ENCODE results near the gene MUC6. TPM values are rescaled to one million over a fixed set of nuclear protein-coding genes. Genes with fewer than 3 reads are reported as not detected.

Gene MUC6
- total RNA-seq, 4 donors from 2014 or later, result 0.43 to 3.5 TPM; not detected in 2

- no peak for DNase-seq
- H3K4me3 ChIP-seq, result no peak overlapping the region
- no peaks in the 10 kb centered on the region for H3K36me3 ChIP-seq
- no peak overlapping the region for H3K27ac ChIP-seq
- intact Hi-C loops (cut with DNase I; ENCODE audit: low total_unique reads), result no loop called here
- no peaks in the 10 kb centered on the region for H3K4me1 ChIP-seq
- TF ChIP-seq, protein P1, sequence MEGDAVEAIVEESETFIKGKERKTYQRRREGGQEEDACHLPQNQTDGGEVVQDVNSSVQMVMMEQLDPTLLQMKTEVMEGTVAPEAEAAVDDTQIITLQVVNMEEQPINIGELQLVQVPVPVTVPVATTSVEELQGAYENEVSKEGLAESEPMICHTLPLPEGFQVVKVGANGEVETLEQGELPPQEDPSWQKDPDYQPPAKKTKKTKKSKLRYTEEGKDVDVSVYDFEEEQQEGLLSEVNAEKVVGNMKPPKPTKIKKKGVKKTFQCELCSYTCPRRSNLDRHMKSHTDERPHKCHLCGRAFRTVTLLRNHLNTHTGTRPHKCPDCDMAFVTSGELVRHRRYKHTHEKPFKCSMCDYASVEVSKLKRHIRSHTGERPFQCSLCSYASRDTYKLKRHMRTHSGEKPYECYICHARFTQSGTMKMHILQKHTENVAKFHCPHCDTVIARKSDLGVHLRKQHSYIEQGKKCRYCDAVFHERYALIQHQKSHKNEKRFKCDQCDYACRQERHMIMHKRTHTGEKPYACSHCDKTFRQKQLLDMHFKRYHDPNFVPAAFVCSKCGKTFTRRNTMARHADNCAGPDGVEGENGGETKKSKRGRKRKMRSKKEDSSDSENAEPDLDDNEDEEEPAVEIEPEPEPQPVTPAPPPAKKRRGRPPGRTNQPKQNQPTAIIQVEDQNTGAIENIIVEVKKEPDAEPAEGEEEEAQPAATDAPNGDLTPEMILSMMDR (IDR thresholded peaks at IDR 0.05), result no peak
- TF ChIP-seq POLR2A (IDR thresholded peaks at IDR 0.05), result no peak
- no peaks in the 10 kb centered on the region for H3K27me3 ChIP-seq
- H3K9me3 ChIP-seq, result no peaks in the 10 kb centered on the region
These were observed 12.5 kb downstream of the MUC6 start for GRCh38 chr11:1023811-1024596.

- no peak for DNase-seq
- intact Hi-C loops (cut with DNase I; ENCODE audit: low total_unique reads), result no loop called here
- Histone ChIP-seq H3K27me3 (no peaks in the 10 kb centered on the region), H3K27ac (no peak overlapping the region), H3K4me3 (no peak overlapping the region), H3K36me3 (no peaks in the 10 kb centered on the region), H3K9me3 (no peaks in the 10 kb centered on the region), H3K4me1 (no peaks in the 10 kb centered on the region)
- TF ChIP-seq, protein P1 (IDR thresholded peaks at IDR 0.05), result no peak
- TF ChIP-seq POLR2A (IDR thresholded peaks at IDR 0.05), result no peak
These were observed 13.4 kb downstream of the MUC6 start for GRCh38 chr11:1022908-1023810.

GRCh38 chr11:1022411-1022810 is 14.1 kb downstream of the MUC6 start:
- no peak for DNase-seq
- Histone ChIP-seq H3K27ac (no peak overlapping the region), H3K36me3 (no peaks in the 10 kb centered on the region), H3K27me3 (no peaks in the 10 kb centered on the region), H3K9me3 (no peaks in the 10 kb centered on the region), H3K4me3 (no peak overlapping the region), H3K4me1 (no peaks in the 10 kb centered on the region)
- intact Hi-C loops (cut with DNase I; ENCODE audit: low total_unique reads), result no loop called here
- TF ChIP-seq, protein P1 (IDR thresholded peaks at IDR 0.05), result no peak
- no peak for TF ChIP-seq POLR2A (IDR thresholded peaks at IDR 0.05)

DNA sequence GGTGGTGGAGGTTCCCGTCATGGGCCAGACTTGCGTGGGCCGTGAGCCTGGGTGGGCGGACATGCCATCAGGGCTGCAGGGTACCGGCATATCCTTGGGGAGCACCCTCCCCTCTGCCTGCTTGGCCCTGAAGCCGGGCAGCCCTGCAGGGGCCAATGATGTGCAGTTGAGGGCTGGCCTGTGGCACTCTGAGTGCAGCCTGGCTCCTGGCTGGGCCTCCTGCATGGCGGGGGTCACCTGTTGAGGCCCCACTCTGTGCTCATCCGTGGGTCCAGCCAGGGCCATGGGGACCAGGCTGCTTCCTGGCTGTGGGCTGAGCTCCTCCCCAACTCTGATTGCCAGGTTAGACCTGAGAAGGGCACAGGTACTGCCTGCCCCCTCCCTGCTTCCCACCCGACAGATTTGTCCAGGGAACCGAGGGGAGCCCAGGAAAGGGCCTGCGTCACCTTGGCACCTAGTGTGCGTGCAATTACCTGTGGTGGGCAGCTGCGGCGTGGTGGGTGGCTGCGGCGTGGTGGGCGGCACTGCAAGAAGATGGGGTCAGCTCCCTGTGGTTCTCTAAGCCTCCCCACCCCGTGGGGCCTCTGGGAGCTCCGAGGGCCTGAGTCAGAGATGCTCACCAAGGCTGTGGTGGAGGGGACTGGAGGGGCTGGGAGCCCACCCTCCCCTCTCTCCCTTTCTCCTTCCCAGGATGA is 16.2 kb downstream of the MUC6 start:
- H3K4me1 ChIP-seq, result no peaks in the 10 kb centered on the region
- TF ChIP-seq, protein P1 (IDR thresholded peaks at IDR 0.05), result no peak
- TF ChIP-seq POLR2A (IDR thresholded peaks at IDR 0.05), result no peak
- intact Hi-C loops (cut with DNase I; ENCODE audit: low total_unique reads), result no loop called here
- no peak overlapping the region for H3K4me3 ChIP-seq
- no peaks in the 10 kb centered on the region for H3K27me3 ChIP-seq
- H3K9me3 ChIP-seq, result no peaks in the 10 kb centered on the region
- no peaks in the 10 kb centered on the region for H3K36me3 ChIP-seq
- H3K27ac ChIP-seq, result no peak overlapping the region
- DNase-seq, result no peak

Data from uterus (tissue), 4 donors.